ENCODE measurements around the gene FBLN1. TPM values are rescaled to one million over a fixed set of nuclear protein-coding genes. Genes with fewer than 3 reads are reported as not detected.

FBLN1 gene
- total and polyA plus RNA-seq, 2 of the 13 experiments (the other 11 are each of a cell fraction or from before 2014, with no cell fraction given) = 37.3 to 103 TPM

GRCh38 chr22:45597460-45598192 lies 94.9 kb downstream of the FBLN1 start (continued):
- TF ChIP-seq NFATC3 (CRISPR knock-in tag; IDR thresholded peaks at IDR 0.05) (no peak), ZSCAN9 (CRISPR knock-in tag; IDR thresholded peaks at IDR 0.05; ENCODE audit: borderline replicate concordance) (peak; percentile 64; the same call in 1 of the 2 replicates), ZMYM2 (CRISPR knock-in tag; IDR thresholded peaks at IDR 0.05) (no peak), ZBTB40 (IDR thresholded peaks at IDR 0.05) (no peak), ZBTB40 (CRISPR knock-in tag; IDR thresholded peaks at IDR 0.05) (peak; percentile 21; the same call in 1 of the 2 replicates), PAF1 (CRISPR knock-in tag; IDR thresholded peaks at IDR 0.05) (no peak), ZNF605 (CRISPR knock-in tag; IDR thresholded peaks at IDR 0.05) (peak; percentile 25; the same call in 1 of the 2 replicates), IRF9 (CRISPR knock-in tag; IDR thresholded peaks at IDR 0.05; ENCODE audit: borderline replicate concordance) (no peak), NFYC (CRISPR knock-in tag; IDR thresholded peaks at IDR 0.05) (no peak), EED (CRISPR knock-in tag; IDR thresholded peaks at IDR 0.05) (no peak), NCOA5 (CRISPR knock-in tag; IDR thresholded peaks at IDR 0.05) (no peak)
- TF ChIP-seq, protein P1, sequence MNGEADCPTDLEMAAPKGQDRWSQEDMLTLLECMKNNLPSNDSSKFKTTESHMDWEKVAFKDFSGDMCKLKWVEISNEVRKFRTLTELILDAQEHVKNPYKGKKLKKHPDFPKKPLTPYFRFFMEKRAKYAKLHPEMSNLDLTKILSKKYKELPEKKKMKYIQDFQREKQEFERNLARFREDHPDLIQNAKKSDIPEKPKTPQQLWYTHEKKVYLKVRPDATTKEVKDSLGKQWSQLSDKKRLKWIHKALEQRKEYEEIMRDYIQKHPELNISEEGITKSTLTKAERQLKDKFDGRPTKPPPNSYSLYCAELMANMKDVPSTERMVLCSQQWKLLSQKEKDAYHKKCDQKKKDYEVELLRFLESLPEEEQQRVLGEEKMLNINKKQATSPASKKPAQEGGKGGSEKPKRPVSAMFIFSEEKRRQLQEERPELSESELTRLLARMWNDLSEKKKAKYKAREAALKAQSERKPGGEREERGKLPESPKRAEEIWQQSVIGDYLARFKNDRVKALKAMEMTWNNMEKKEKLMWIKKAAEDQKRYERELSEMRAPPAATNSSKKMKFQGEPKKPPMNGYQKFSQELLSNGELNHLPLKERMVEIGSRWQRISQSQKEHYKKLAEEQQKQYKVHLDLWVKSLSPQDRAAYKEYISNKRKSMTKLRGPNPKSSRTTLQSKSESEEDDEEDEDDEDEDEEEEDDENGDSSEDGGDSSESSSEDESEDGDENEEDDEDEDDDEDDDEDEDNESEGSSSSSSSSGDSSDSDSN (CRISPR knock-in tag; IDR thresholded peaks at IDR 0.05) = no peak; the same call in 1 of the 2 replicates
- TF ChIP-seq, protein P2, sequence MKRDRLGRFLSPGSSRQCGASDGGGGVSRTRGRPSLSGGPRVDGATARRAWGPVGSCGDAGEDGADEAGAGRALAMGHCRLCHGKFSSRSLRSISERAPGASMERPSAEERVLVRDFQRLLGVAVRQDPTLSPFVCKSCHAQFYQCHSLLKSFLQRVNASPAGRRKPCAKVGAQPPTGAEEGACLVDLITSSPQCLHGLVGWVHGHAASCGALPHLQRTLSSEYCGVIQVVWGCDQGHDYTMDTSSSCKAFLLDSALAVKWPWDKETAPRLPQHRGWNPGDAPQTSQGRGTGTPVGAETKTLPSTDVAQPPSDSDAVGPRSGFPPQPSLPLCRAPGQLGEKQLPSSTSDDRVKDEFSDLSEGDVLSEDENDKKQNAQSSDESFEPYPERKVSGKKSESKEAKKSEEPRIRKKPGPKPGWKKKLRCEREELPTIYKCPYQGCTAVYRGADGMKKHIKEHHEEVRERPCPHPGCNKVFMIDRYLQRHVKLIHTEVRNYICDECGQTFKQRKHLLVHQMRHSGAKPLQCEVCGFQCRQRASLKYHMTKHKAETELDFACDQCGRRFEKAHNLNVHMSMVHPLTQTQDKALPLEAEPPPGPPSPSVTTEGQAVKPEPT (CRISPR knock-in tag; IDR thresholded peaks at IDR 0.05; ENCODE audit: low read depth) = 0 out of 2 replicates have a peak, but pooled peaks have one; percentile 46

All from HepG2 (cell line).